Lower leg skin (tissue), 3 donors: ENCODE measurements around the gene GRIK2.

Source experiments
- POLR2A ChIP-seq, 2 donors: fragments of 450-650 bp; IDR thresholded peaks; one replicate each; pipeline ENCODE4 v1.6.1; 2016 to 2017; ENCODE audit warnings: antibody characterized with exemption in 2 of 2, mild to moderate bottlenecking in 1 of 2, moderate library complexity in 1 of 2
- TF ChIP-seq, protein P1 (sequence below), 3 donors: fragments of 450-650 bp; IDR thresholded peaks; one replicate each; pipeline ENCODE4 v1.5.1; 2016; ENCODE audit warnings: antibody characterized with exemption in 3 of 3, mild to moderate bottlenecking in 3 of 3, moderate library complexity in 2 of 3

DNA sequence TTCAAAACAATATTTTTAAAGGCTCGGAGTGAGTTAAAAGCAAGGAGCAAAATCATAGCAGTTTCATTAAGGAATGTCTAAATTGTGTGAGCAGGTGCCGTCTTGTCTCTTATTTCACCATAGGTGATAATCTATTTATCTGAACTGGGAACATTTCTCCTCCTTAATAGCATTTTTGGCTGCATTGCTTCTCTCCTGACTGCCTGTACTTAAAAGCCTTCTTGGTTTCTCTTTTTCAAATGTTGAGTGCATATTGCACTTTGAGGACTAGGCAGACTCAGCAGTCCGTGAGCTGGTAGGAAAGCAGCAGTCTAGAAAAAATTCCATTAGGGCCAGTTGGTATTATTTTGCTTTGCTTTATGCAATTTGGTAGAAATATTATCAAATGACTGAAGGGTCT, 645.9 kb downstream of the GRIK2 start:
- no peak for TF ChIP-seq POLR2A (IDR thresholded peaks at IDR 0.05)
- TF ChIP-seq, protein P1, sequence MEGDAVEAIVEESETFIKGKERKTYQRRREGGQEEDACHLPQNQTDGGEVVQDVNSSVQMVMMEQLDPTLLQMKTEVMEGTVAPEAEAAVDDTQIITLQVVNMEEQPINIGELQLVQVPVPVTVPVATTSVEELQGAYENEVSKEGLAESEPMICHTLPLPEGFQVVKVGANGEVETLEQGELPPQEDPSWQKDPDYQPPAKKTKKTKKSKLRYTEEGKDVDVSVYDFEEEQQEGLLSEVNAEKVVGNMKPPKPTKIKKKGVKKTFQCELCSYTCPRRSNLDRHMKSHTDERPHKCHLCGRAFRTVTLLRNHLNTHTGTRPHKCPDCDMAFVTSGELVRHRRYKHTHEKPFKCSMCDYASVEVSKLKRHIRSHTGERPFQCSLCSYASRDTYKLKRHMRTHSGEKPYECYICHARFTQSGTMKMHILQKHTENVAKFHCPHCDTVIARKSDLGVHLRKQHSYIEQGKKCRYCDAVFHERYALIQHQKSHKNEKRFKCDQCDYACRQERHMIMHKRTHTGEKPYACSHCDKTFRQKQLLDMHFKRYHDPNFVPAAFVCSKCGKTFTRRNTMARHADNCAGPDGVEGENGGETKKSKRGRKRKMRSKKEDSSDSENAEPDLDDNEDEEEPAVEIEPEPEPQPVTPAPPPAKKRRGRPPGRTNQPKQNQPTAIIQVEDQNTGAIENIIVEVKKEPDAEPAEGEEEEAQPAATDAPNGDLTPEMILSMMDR (IDR thresholded peaks at IDR 0.05) = no peak
